GM12875 (cell line): Measurements from ENCODE around the gene PAAF1.

Source experiments
- H3K4me3 ChIP-seq: one replicate; pipeline ENCODE4 v1.5.1; 2011; ENCODE audit warnings: low read depth, low read length, control low read depth
- CTCF ChIP-seq: IDR thresholded peaks from 2 replicates; pipeline ENCODE4 v1.5.1; 2011; ENCODE audit warnings: low read depth, mild to moderate bottlenecking, control low read depth, inconsistent platforms, low read length, moderate library complexity, borderline replicate concordance; ENCODE audit not compliant: insufficient read depth

The PAAF1 gene

GRCh38 chr11:73883856-73884255 lies 7.1 kb downstream of the PAAF1 start:
- no peak for TF ChIP-seq CTCF
- no peak overlapping the region for H3K4me3 ChIP-seq

DNA sequence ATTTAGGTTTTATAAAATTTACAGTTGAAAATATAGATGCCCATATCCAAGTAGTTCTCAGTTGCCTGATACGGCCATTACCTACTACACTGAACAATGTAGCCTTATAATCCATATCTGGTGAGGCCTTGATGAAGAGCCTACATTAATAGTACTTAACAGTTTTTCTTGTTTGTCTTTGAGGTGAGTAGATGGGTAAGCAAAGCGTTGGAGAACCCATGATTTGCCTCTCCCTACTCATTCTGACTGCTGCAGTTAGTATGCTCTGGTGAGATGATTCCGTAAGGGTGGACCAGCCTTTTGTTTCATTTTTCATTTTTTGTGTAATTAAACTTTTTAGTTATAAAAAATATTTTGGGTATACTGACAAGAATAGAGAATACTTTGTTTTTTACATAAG lies 11.4 kb downstream of the PAAF1 start:
- no peak for TF ChIP-seq CTCF
- H3K4me3 ChIP-seq = no peak overlapping the region

DNA sequence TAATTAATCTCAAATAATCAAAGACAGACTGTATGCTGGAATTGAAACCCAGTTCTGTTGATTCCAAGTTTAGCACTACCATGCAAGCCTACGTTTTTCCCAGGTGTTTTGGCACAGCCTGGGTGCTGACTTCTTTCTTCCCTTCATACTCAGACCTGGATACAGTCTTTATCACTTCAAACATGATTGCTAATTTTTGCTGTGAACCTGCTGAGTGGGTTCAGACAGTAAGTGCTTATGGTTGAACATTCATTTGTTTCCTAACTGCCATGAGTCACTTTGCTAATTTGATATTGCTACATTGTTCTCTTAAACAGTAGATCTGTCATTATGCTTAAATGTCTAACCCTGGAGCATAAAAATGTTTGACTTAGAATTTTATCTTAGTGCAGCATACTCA lies 12.2 kb downstream of the PAAF1 start:
- TF ChIP-seq CTCF = no peak
- no peak overlapping the region for H3K4me3 ChIP-seq

DNA sequence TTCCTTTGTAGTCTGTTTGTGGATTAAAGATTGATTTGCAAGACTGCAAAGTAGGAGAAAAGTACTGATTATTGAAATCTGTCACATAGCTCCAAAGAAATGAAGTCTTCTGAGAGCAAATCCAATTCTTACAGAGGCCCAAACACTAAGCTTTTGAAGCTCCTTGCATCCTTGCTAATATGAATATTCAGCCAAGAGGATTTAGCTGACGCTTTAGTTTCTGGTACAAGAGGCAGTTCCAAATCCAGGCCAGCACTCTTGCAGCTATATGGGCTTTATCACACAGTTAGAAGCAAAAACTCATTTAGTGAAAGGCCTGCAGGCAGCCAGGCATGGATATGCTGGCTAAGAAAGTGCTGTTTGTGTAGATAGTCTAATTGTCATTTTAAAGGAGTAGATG lies 12.7 kb downstream of the PAAF1 start:
- H3K4me3 ChIP-seq = no peak overlapping the region
- TF ChIP-seq CTCF = no peak

DNA sequence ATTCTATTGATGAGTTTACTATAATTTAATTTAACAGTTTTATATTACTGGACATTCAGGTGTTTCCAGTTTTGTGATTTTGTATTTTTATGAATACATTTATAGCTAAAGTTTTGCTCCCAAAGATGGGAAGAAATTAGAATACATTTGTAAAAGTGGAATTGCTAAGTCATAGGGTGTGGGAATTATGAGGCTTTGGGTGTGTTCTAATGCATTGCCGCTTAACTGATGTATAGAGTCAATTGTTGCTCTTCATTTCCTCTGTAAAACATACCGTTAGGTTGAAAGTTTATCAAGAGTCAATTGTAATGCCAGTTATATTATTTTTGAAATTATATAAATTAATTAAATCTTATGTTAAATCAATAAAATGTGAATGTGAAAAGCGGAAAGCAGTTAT lies 16.2 kb downstream of the PAAF1 start:
- H3K4me3 ChIP-seq = no peak overlapping the region
- no peak for TF ChIP-seq CTCF

DNA sequence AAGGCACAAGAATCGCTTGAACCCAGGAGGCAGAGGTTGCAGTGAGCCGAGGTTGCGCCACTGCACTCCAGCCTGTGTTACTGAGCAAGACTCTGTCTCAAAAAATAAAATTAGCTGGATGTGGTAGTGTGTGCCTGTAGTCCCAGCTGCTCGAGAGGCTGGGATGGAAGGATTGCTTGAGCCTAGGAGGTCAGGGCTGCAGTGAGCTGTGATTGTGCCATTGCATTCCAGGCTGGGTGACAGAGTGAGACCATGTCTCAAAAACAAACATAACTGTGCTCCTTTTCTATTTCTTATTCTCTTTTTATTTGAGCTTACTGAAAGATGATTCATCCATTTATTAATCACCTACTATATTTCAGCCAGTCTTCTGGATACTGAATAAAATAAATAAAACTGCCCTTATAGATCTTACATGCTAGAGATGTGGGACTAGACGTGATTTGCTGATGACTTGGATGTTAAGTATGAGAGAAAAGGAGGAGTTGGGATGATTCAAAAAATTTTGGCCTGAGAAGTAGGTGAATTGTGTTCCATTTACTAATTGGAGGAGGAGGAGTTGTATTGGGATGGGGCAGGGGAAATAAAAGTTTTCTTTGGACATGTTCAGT lies 18.0 kb downstream of the PAAF1 start:
- no peak for TF ChIP-seq CTCF

DNA sequence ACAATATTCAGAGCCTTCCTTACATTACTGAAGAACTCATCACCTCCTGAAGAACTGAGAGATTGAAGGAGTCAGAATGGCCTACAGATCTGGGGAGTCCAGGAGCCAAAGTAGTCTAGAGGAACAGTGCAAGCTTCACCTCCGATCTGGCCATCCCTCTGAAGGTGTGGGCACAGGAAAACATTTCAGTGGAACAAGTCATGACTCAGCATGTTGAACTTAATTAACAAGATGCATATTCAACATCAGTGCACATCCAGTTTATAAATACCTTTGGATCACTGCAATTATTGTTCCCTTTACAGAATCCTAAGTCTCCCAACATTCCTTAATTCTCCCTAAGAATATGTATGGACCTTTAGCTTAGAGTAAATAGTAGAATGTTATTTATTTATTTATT lies 25.5 kb downstream of the PAAF1 start:
- H3K4me3 ChIP-seq = no peak overlapping the region
- TF ChIP-seq CTCF = no peak

More for the DNA sequence above, 18.0 kb downstream of the PAAF1 start:
- H3K4me3 ChIP-seq = no peak overlapping the region
